ENCODE data around the gene IER3IP1. TPM values are rescaled to one million over a fixed set of nuclear protein-coding genes. Genes with fewer than 3 reads are reported as not detected.

The IER3IP1 gene
- total RNA-seq, 6 experiments from 2014 or later = 15.0 to 20.0 (median 18.3) TPM

- TF ChIP-seq CTCF (IDR thresholded peaks at IDR 0.05) = no peak
- Mint-ChIP-seq H3K4me3 (no peak overlapping the region), H3K9me3 (no peaks in the 10 kb centered on the region), H3K4me1 (ENCODE audit: low read depth) (peaks cover 16% of the 10 kb centered on the region), H3K27me3 (ENCODE audit: insufficient read depth) (peaks cover 2% of the 10 kb centered on the region; the same call in 1 of the 2 replicates), H3K36me3 (ENCODE audit: low read depth) (peaks cover 13% of the 10 kb centered on the region), H3K27ac (no peak overlapping the region)
- no peak for DNase-seq
Measured at GRCh38 chr18:47143899-47144485, 32.2 kb downstream of the IER3IP1 start.

GRCh38 chr18:47143153-47143552 lies 33.0 kb downstream of the IER3IP1 start:
- H3K27me3 Mint-ChIP-seq (ENCODE audit: insufficient read depth) = peaks cover 2% of the 10 kb centered on the region; the same call in 1 of the 2 replicates

GRCh38 chr18:47141289-47141688 lies 34.9 kb downstream of the IER3IP1 start:
- Mint-ChIP-seq H3K36me3 (ENCODE audit: low read depth) (peaks cover 13% of the 10 kb centered on the region), H3K27me3 (ENCODE audit: insufficient read depth) (peaks cover 2% of the 10 kb centered on the region; the same call in 1 of the 2 replicates), H3K4me1 (ENCODE audit: low read depth) (no peaks in the 10 kb centered on the region), H3K27ac (no peak overlapping the region), H3K9me3 (no peaks in the 10 kb centered on the region), H3K4me3 (no peak overlapping the region)
- TF ChIP-seq CTCF (IDR thresholded peaks at IDR 0.05) = no peak
- no peak for DNase-seq

More at GRCh38 chr18:47143153-47143552, 33.0 kb downstream of the IER3IP1 start:
- no peak overlapping the region for H3K4me3 Mint-ChIP-seq
- H3K27ac Mint-ChIP-seq = no peak overlapping the region
- H3K4me1 Mint-ChIP-seq (ENCODE audit: low read depth) = peaks cover 8% of the 10 kb centered on the region; the same call in 1 of the 2 replicates
- H3K36me3 Mint-ChIP-seq (ENCODE audit: low read depth) = peaks cover 13% of the 10 kb centered on the region
- TF ChIP-seq CTCF (IDR thresholded peaks at IDR 0.05) = no peak
- no peaks in the 10 kb centered on the region for H3K9me3 Mint-ChIP-seq
- DNase-seq = no peak

DNA sequence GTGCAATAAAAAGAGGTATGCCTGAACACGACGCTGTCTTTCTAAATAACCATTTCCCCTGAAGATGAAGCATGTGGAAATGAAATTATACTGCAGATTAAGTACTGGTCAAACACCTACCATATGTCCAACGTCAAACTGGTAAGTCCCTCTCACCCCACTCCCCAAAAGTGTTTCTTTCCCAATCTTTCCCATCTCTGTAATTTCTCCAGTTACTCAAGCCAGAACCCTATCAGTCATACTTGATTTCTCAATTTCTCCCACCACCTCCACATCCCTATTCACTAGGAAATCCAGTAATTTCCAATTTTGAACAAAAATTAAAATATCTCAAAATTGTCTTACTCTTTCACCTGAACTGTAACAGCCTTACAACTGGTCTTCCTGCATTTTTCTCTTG lies 55.0 kb downstream of the IER3IP1 start:
- H3K9me3 Mint-ChIP-seq = no peaks in the 10 kb centered on the region
- no peak overlapping the region for H3K27ac Mint-ChIP-seq
- H3K4me3 Mint-ChIP-seq = no peak overlapping the region
- no peaks in the 10 kb centered on the region for H3K27me3 Mint-ChIP-seq (ENCODE audit: insufficient read depth)
- DNase-seq = no peak
- TF ChIP-seq CTCF (IDR thresholded peaks at IDR 0.05) = no peak
- peaks cover 27% of the 10 kb centered on the region for H3K36me3 Mint-ChIP-seq (ENCODE audit: low read depth)
- peaks cover 27% of the 10 kb centered on the region for H3K4me1 Mint-ChIP-seq (ENCODE audit: low read depth)

DNA sequence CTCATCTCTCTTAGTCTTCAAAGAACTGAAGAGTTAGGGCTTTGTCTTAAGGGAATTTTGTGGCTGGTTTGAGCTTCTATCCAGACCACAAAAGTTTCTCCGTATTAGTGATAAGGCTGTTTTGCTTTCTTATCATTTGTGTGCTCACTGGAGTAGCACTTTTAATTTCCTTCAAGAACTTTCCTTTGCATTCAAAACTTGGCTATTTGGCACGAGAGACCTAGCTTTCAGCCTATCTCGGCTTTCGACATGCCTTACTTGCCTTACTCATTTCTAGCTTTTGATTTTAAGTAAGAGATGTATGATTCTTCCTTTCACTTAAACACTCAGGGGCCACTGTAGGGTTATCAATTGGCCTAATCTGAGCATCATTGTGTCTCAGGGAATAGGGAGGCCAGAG lies 55.7 kb downstream of the IER3IP1 start:
- TF ChIP-seq CTCF (IDR thresholded peaks at IDR 0.05) = no peak
- no peaks in the 10 kb centered on the region for H3K27me3 Mint-ChIP-seq (ENCODE audit: insufficient read depth)
- peaks cover 27% of the 10 kb centered on the region for H3K36me3 Mint-ChIP-seq (ENCODE audit: low read depth)
- H3K27ac Mint-ChIP-seq = no peak overlapping the region
- H3K4me1 Mint-ChIP-seq (ENCODE audit: low read depth) = peaks cover 27% of the 10 kb centered on the region
- H3K9me3 Mint-ChIP-seq = no peaks in the 10 kb centered on the region
- no peak overlapping the region for H3K4me3 Mint-ChIP-seq
- DNase-seq = no peak
